Nephron progenitor cell (in vitro differentiated cells): ENCODE results near the gene PDCL2.

Experiments
- DNase-seq: peaks from one replicate; pipeline ENCODE4 v3.0.0; 2021
- H3K27ac Mint-ChIP-seq: 2 replicates; pipeline ENCODE4 v1.8.0; 2021; ENCODE audit warnings: mild to moderate bottlenecking, moderate library complexity, mixed read lengths
- H3K27me3 Mint-ChIP-seq: 2 replicates; pipeline ENCODE4 v1.8.0; 2021; ENCODE audit warnings: mild to moderate bottlenecking, low read depth, mixed read lengths; ENCODE audit not compliant: poor library complexity
- H3K36me3 Mint-ChIP-seq: 2 replicates; pipeline ENCODE4 v1.8.0; 2021; ENCODE audit warnings: low read depth, mixed read lengths
- H3K4me1 Mint-ChIP-seq: 2 replicates; pipeline ENCODE4 v1.8.0; 2021; ENCODE audit warnings: mixed read lengths
- H3K4me3 Mint-ChIP-seq: 2 replicates; pipeline ENCODE4 v1.8.0; 2021; ENCODE audit warnings: mild to moderate bottlenecking, moderate library complexity, mixed read lengths
- H3K9me3 Mint-ChIP-seq: 2 replicates; pipeline ENCODE4 v1.8.0; 2021; ENCODE audit warnings: mild to moderate bottlenecking, moderate library complexity, mixed read lengths
- CTCF ChIP-seq: fragments of 200-600 bp; sonication (generic); IDR thresholded peaks from 2 replicates; pipeline ENCODE4 v1.5.0; 2021; ENCODE audit warnings: antibody characterized with exemption

The PDCL2 gene

GRCh38 chr4:55543858-55544257, 48.2 kb downstream of the PDCL2 start:
- peaks cover 51% of the 10 kb centered on the region for H3K4me1 Mint-ChIP-seq
- H3K27ac Mint-ChIP-seq = no peak overlapping the region

GRCh38 chr4:55540271-55540670, 51.8 kb downstream of the PDCL2 start:
- H3K27me3 Mint-ChIP-seq = no peaks in the 10 kb centered on the region
- DNase-seq = no peak
- peaks cover 37% of the 10 kb centered on the region for H3K9me3 Mint-ChIP-seq
- TF ChIP-seq CTCF = no peak
- no peak overlapping the region for H3K27ac Mint-ChIP-seq
- H3K36me3 Mint-ChIP-seq = peaks cover 61% of the 10 kb centered on the region
- no peak overlapping the region for H3K4me3 Mint-ChIP-seq
- H3K4me1 Mint-ChIP-seq = peaks cover 33% of the 10 kb centered on the region

More at GRCh38 chr4:55543858-55544257, 48.2 kb downstream of the PDCL2 start:
- DNase-seq = no peak
- Mint-ChIP-seq H3K36me3 (peaks cover 28% of the 10 kb centered on the region), H3K9me3 (peaks cover 6% of the 10 kb centered on the region), H3K27me3 (no peaks in the 10 kb centered on the region), H3K4me3 (peak overlapping the region; percentile 95)
- TF ChIP-seq CTCF = peak; percentile 13

- Mint-ChIP-seq H3K4me3 (no peak overlapping the region), H3K36me3 (peaks cover 67% of the 10 kb centered on the region), H3K27me3 (no peaks in the 10 kb centered on the region), H3K27ac (no peak overlapping the region), H3K4me1 (peaks cover 29% of the 10 kb centered on the region), H3K9me3 (peaks cover 43% of the 10 kb centered on the region)
- no peak for DNase-seq
- TF ChIP-seq CTCF = no peak
These were observed 52.4 kb downstream of the PDCL2 start for GRCh38 chr4:55539658-55540057.

- no peak for DNase-seq
- no peak overlapping the region for H3K27ac Mint-ChIP-seq
- no peak for TF ChIP-seq CTCF
- H3K9me3 Mint-ChIP-seq = peaks cover 55% of the 10 kb centered on the region
- no peaks in the 10 kb centered on the region for H3K27me3 Mint-ChIP-seq
- no peak overlapping the region for H3K4me3 Mint-ChIP-seq
- H3K36me3 Mint-ChIP-seq = peaks cover 79% of the 10 kb centered on the region
- peaks cover 18% of the 10 kb centered on the region for H3K4me1 Mint-ChIP-seq
These were observed 53.5 kb downstream of the PDCL2 start for GRCh38 chr4:55538531-55538930.

- no peaks in the 10 kb centered on the region for H3K27me3 Mint-ChIP-seq
- peaks cover 98% of the 10 kb centered on the region for H3K36me3 Mint-ChIP-seq
- H3K4me3 Mint-ChIP-seq = no peak overlapping the region
- H3K4me1 Mint-ChIP-seq = no peaks in the 10 kb centered on the region
- H3K9me3 Mint-ChIP-seq = peaks cover 93% of the 10 kb centered on the region
- no peak for TF ChIP-seq CTCF
- H3K27ac Mint-ChIP-seq = no peak overlapping the region
- DNase-seq = no peak
These were observed 57.7 kb downstream of the PDCL2 start for GRCh38 chr4:55534306-55534705.

- peaks cover 63% of the 10 kb centered on the region for H3K9me3 Mint-ChIP-seq
- H3K4me1 Mint-ChIP-seq = no peaks in the 10 kb centered on the region
- no peak for DNase-seq
- no peak overlapping the region for H3K4me3 Mint-ChIP-seq
- peaks cover 88% of the 10 kb centered on the region for H3K36me3 Mint-ChIP-seq
- H3K27ac Mint-ChIP-seq = no peak overlapping the region
- H3K27me3 Mint-ChIP-seq = no peaks in the 10 kb centered on the region
- no peak for TF ChIP-seq CTCF
These were observed 61.4 kb downstream of the PDCL2 start for GRCh38 chr4:55530691-55531090.
